GM18502 (cell line): ENCODE data around the gene CEP126.

Experiments used
- ATAC-seq: cut with Tn5 transposase; IDR thresholded peaks from one replicate; pipeline ENCODE4 v1.9.1; 2021; ENCODE audit warnings: mild to moderate bottlenecking; ENCODE audit not compliant: unreplicated experiment, poor library complexity

Gene CEP126

DNA sequence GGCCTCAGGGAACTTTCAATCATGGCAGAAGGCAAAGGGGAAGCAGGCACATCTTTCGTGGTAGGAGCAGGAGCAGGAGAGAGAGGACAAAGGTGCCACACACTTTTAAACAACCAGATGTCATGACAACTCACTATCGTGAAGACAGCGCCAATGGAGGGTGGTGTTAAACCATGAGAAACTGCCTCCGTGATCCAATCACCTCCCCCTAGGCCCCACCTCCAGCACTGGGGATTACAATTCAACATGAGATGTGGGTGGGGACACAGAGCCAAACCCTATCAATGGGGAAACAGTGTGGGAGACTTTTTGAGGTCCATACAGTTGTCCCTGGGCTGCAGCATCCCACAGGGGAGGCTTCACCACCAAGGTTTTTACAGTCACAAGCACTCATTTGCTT lies 90.5 kb downstream of the CEP126 start:
- ATAC-seq = no peak

DNA sequence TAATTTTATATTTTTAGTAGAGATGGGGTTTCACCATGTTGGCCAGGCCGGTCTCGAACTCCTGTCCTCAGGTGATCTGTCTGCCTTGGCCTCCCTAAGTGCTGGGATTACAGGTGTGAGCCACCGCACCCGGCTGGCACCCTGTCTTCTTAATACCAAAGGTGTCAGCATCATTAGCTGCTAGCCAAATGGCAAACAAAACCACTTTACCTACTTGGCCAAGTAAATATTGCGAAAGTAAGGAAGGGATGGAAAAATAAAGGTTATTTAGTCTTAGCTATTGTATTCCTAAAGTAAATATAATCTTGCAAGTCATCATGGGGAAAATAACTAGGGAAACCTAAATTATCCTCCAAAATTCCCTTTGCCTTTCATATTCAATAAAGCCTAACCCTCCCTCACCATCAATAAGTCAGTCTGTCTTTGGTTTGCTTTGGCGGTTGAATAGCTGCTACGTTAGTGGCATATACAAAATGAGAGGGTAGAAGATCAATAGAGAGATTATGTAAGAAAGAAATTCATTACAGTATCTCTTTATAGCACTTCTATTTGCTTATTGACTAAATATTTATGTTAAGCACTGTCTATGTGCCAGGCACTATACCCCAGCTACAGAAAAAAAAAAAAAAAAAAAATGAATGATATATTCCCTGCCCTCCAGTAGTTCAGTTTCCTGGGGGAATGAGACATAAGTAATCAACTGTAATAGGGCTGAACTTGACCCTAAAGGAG lies 92.2 kb downstream of the CEP126 start:
- no peak for ATAC-seq

GRCh38 chr11:102007567-102008437 lies 93.0 kb downstream of the CEP126 start:
- ATAC-seq = peak; percentile 65

DNA sequence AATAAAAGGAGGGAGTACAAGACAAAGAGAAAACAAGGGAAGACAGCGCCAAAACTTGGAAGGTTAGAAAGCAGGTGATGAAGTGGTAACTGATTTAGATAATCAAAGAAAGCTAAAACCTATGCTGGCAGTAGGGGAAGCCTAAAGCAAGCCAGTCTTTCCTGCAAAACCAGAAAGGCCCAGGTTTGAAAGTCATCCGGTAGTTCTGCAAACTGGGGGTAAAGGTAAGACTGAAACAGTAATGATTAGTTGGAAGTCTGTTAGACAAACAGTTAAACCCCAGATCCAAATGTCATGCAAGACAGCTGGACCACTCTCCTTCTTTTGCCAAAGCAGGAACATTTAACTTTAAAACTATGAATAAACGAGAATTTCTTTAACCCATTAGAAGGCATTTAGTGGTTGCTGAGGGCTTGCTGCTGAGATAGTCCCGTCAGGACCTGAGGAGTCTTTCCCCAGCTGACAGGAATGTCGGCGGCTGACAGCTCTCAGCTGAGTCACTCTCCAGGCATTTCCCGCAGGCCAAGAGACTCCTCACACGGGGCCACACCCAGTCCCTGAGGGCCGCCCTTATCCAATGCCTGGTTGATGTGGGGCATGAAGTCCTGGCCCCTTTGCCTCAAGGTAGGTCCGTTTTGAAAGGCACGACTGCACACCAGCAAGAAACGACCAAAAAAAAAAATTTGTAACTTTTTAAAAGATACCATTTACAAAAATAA lies 96.1 kb downstream of the CEP126 start:
- no peak for ATAC-seq

DNA sequence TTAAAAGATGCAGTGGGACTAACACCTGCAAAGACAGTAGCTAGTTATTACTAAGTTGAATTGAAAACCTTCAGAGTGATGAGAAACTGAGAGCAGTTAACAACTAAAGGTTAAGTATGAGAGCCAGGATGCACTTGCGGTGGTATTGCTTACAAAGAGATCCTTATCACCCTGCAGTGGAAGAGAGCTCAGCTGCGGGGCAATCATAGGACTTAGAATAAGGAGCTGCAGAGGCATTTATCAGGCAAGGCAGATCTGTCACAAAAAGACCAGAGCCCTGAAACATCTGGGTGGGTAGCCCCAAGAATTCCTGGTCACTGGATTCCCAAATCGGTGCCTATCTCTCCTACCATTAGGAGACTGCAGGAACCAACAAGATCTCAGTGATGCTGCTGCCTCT lies 98.1 kb downstream of the CEP126 start:
- ATAC-seq = no peak

GRCh38 chr11:102014756-102015155 lies 99.9 kb downstream of the CEP126 start:
- no peak for ATAC-seq

GRCh38 chr11:102017026-102017425 lies 102.2 kb downstream of the CEP126 start:
- ATAC-seq = no peak

GRCh38 chr11:102026217-102026616 lies 111.4 kb downstream of the CEP126 start:
- ATAC-seq = no peak

DNA sequence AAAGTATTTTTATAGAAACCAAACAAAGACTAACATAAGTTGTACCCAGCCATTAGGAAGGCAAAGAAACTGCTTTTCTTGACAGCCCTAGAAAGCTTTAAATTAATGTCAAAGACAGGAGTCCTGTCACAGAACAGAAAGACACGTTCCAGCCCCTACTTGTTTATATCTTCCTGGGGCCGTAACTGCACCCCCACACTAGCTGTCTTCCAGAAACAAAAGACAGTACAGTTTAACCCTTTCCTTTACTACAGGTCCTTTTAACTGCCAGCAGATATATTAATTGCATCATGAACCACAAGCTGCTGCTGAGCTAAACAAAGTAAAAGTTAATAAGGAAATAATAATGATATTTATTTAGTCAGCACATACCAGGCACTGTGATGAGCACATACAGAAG lies 112.1 kb downstream of the CEP126 start:
- ATAC-seq = no peak

DNA sequence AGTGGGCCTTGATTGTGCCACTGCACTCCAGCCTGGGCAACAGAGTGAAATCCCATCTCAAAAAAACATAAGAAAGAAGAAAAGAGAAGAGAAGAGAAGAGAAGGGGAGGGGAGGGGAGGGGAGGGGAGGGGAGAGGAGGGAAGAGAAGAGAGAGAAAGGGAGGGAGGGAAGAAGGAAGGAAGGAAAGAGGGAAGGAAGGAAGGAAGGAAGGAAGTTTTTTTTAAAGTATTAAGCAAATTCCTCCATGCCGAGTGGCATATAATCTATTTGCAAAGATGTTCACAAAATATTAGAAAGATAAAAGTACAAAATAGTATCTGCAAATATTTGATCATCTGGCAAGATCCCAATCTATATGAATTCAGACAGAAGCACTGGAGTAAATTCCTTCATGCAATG lies 121.9 kb downstream of the CEP126 start:
- ATAC-seq = no peak

DNA sequence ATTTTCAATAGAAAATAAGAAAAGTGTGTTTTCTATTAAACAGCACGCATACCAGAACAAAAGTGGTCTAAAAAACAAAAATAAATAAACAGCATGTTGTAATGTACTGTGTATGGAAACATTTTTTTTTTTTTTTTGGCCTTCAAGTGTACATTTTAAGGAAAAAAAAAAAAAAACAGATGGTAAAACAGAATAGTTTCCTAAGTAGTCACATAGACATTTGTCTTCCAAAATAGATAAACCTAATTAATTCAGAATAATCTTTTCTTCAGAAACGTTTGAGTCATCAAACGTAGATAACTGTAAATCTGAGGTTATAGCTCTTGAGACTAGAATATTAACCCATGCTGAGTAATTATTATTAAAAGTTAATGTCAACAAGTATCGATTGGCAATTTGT lies 132.0 kb downstream of the CEP126 start:
- no peak for ATAC-seq

DNA sequence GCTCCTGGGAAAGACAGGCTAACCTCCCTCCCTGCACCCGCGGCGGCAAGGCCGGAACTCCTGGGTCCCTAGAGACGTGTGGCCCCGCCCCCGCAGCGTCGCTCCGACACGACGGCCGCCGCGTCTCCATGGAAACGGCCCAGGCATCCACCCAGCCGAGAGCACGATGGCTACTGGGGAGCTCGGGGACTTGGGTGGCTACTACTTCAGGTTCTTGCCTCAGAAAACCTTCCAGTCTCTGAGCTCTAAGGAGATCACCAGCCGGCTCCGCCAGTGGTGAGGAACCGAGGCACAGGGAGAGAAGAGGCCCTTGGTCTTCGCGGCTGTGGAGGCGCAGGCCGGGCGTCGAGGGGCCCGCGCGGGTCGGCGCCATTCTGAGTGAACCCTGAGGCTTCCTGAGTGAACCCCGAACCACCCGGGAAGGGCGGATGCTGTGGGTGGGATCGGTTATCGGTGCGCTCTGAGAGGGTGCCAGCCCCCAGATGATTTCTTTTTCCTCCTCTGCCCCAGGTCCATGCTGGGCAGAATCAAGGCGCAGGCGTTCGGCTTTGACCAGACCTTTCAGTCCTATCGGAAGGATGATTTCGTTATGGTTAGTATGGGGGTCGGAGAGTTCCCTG lies 132.6 kb downstream of the CEP126 start, which contains the start of gene CFAP300:
Gene CFAP300 (plus strand): TSS at position 133 of the 620 bp plus-strand sequence. CDS start 34 bp downstream, at position 167.
- peak; percentile 86 for ATAC-seq
